Activated CD8-positive, alpha-beta memory T cell treated with anti-CD3 and anti-CD28 coated beads for 36 hours (primary cell): ENCODE results near the gene SLC24A3. TPM values are rescaled to one million over a fixed set of nuclear protein-coding genes. Genes with fewer than 3 reads are reported as not detected.

Experiments
- CTCF ChIA-PET: fragments of 350-600 bp; sonication (Branson Sonifier 250); formaldehyde crosslinking; loops from one replicate; lab custom pipeline; 2021; ENCODE audit warnings: antibody characterized with exemption; lab: Charles Lee
- POLR2A ChIA-PET: fragments of 350-600 bp; sonication (Branson Sonifier 250); formaldehyde crosslinking; loops from one replicate; lab custom pipeline; 2021; ENCODE audit warnings: antibody characterized with exemption; lab: Charles Lee
- total RNA-seq, 2 experiments: library from RNA; stranded (reverse); gene quantifications; one replicate each; pipeline ENCODE4 v1.2.3, GENCODE V29; 2021

Gene SLC24A3
- total RNA-seq, 2 experiments from 2014 or later: not detected

- ChIA-PET CTCF (interaction anchor here (0.6 kb wide), 1 partner anchor 122 kb away, joined by 5 read pairs; no protein-coding TSS in a partner anchor), POLR2A (no interaction called here)
Observed at GRCh38 chr20:19725814-19726525, 513.5 kb downstream of the SLC24A3 start.

GRCh38 chr20:19727251-19727847 is 514.9 kb downstream of the SLC24A3 start:
- ChIA-PET CTCF (no interaction called here), POLR2A (no interaction called here)

GRCh38 chr20:19729672-19730071 is 517.2 kb downstream of the SLC24A3 start:
- ChIA-PET CTCF (no interaction called here), POLR2A (interaction anchor here (0.7 kb wide), 1 partner anchor 40 kb away, joined by 6 read pairs; no protein-coding TSS in a partner anchor)

- POLR2A ChIA-PET: no interaction called here
- CTCF ChIA-PET: no interaction called here
Observed at GRCh38 chr20:19730706-19731105, 518.3 kb downstream of the SLC24A3 start.

GRCh38 chr20:19734811-19735210 is 522.4 kb downstream of the SLC24A3 start:
- ChIA-PET POLR2A (no interaction called here), CTCF (no interaction called here)

GRCh38 chr20:19735446-19735845 is 523.0 kb downstream of the SLC24A3 start:
- POLR2A ChIA-PET: no interaction called here
- CTCF ChIA-PET: no interaction called here

GRCh38 chr20:19737025-19737424 is 524.6 kb downstream of the SLC24A3 start:
- CTCF ChIA-PET: no interaction called here
- POLR2A ChIA-PET: interaction anchor here (0.6 kb wide), 1 partner anchor 210 kb away, joined by 7 read pairs; no protein-coding TSS in a partner anchor

GRCh38 chr20:19738951-19739350 is 526.5 kb downstream of the SLC24A3 start:
- ChIA-PET CTCF (no interaction called here), POLR2A (no interaction called here)

- POLR2A ChIA-PET: no interaction called here
- CTCF ChIA-PET: no interaction called here
Observed at GRCh38 chr20:19739351-19739750, 526.9 kb downstream of the SLC24A3 start.

- ChIA-PET POLR2A (no interaction called here), CTCF (no interaction called here)
Observed at GRCh38 chr20:19740512-19740911, 528.1 kb downstream of the SLC24A3 start.

- POLR2A ChIA-PET: no interaction called here
- CTCF ChIA-PET: no interaction called here
Observed at GRCh38 chr20:19741924-19742323, 529.5 kb downstream of the SLC24A3 start.

- ChIA-PET POLR2A (no interaction called here), CTCF (no interaction called here)
Observed at GRCh38 chr20:19742974-19743639, 530.7 kb downstream of the SLC24A3 start.

GRCh38 chr20:19743640-19743995 is 531.2 kb downstream of the SLC24A3 start:
- CTCF ChIA-PET: no interaction called here
- POLR2A ChIA-PET: no interaction called here

- ChIA-PET POLR2A (no interaction called here), CTCF (no interaction called here)
Observed at GRCh38 chr20:19745106-19745505, 532.7 kb downstream of the SLC24A3 start.

GRCh38 chr20:19745584-19745983 is 533.1 kb downstream of the SLC24A3 start:
- ChIA-PET CTCF (no interaction called here), POLR2A (no interaction called here)

- ChIA-PET POLR2A (no interaction called here), CTCF (no interaction called here)
Observed at GRCh38 chr20:19746396-19746795, 534.0 kb downstream of the SLC24A3 start.

- CTCF ChIA-PET: no interaction called here
- POLR2A ChIA-PET: no interaction called here
Observed at GRCh38 chr20:19747903-19748302, 535.5 kb downstream of the SLC24A3 start.

- POLR2A ChIA-PET: no interaction called here
Observed at GRCh38 chr20:19748681-19749080, 536.2 kb downstream of the SLC24A3 start.

GRCh38 chr20:19749618-19750071 is 537.2 kb downstream of the SLC24A3 start:
- POLR2A ChIA-PET: no interaction called here
- CTCF ChIA-PET: interaction anchor here (1.1 kb wide), 1 partner anchor 119 kb away, joined by 3 read pairs; no protein-coding TSS in a partner anchor

More at GRCh38 chr20:19748681-19749080, 536.2 kb downstream of the SLC24A3 start:
- CTCF ChIA-PET: no interaction called here

GRCh38 chr20:19750101-19750606 is 537.7 kb downstream of the SLC24A3 start:
- POLR2A ChIA-PET: no interaction called here
- CTCF ChIA-PET: interaction anchor here (1.1 kb wide), 1 partner anchor 120 kb away, joined by 3 read pairs; no protein-coding TSS in a partner anchor
